ENCODE data around the gene RIPPLY1. TPM values are rescaled to one million over a fixed set of nuclear protein-coding genes. Genes with fewer than 3 reads are reported as not detected.

RIPPLY1 gene
- total and polyA plus RNA-seq, 8 donors: 0.23 TPM; not detected in 7

DNA sequence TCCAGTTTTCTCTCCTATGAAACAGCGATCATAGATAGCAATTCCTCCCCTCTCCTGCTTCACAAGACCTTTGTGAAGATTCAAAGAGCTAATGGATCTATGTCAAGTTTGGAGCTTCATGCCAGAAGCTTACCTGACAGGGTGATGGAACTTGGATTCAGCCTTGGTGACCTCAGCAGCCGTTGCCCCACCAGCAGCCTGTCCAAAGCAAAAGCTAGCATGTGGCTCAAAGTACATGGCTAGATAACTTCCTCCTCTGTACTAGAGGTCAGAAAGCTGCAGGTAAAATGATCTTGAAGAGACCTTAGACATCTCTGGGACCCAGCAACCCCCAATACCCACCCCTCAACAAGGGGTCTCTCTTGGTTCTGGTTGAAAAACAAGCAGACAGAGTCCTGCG is 1.8 kb downstream of the RIPPLY1 start:
- no peak for DNase-seq
- H3K36me3 ChIP-seq: no peaks in the 10 kb centered on the region
- FAIRE-seq: no peak
- 54 to 56% methylated on average over 3 of the region's 3 CpGs for WGBS, 2 donors
- H3K4me1 ChIP-seq: no peaks in the 10 kb centered on the region
- H3K27me3 ChIP-seq: no peaks in the 10 kb centered on the region
- intact Hi-C loops (cut with DNase I): loop anchor here in 1 of 3 donors (5.0 kb wide), 1 partner anchor 51 kb away; no protein-coding TSS in a partner anchor
- H3K4me3 ChIP-seq: no peak overlapping the region
- H3K27ac ChIP-seq: no peak overlapping the region
- H3K9me3 ChIP-seq: no peaks in the 10 kb centered on the region
- TF ChIP-seq CTCF (IDR thresholded peaks at IDR 0.05): no peak
- ATAC-seq: no peak

- Histone ChIP-seq H3K9me3 (no peaks in the 10 kb centered on the region), H3K27ac (no peak overlapping the region), H3K4me1 (no peaks in the 10 kb centered on the region), H3K27me3 (no peaks in the 10 kb centered on the region), H3K4me3 (no peak overlapping the region), H3K36me3 (no peaks in the 10 kb centered on the region)
- peak in 3 of 4 donors; percentile 12 to 55 (median 44) for ATAC-seq
- no peak for TF ChIP-seq CTCF (IDR thresholded peaks at IDR 0.05)
- FAIRE-seq: no peak
- DNase-seq: no peak
- 69 to 74% methylated on average over 1 of the region's 1 CpG for WGBS, 2 donors
- intact Hi-C loops (cut with DNase I): loop anchor here in 2 of 3 donors (5.0 to 10.0 kb wide), 2 partner anchors 52 to 55 kb away; no protein-coding TSS in a partner anchor
Observed at GRCh38 chrX:106899841-106900240, 3.3 kb downstream of the RIPPLY1 start.

DNA sequence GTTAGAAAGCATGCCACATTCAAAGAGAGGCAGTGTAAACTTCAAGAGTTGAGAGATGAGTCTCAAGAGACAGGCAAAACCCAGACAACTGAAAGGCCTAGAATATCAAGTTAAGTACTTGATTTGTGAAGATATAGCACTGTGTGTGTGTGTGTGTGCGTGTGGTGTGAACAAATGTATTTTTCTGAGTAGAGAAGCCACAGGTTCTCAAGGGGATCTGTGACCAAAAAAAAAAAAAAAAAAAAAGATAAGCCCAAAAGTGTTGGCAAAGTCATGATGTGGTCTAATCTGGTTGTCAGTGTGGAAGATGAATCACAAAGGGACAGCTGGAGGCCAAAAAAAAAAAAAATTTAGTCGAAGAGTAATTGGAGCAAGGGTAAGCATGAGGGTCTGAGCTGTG is 3.9 kb downstream of the RIPPLY1 start:
- ATAC-seq: no peak
- H3K9me3 ChIP-seq: no peaks in the 10 kb centered on the region
- H3K36me3 ChIP-seq: no peaks in the 10 kb centered on the region
- H3K4me1 ChIP-seq: no peaks in the 10 kb centered on the region
- no peak overlapping the region for H3K27ac ChIP-seq
- no peak for FAIRE-seq
- H3K4me3 ChIP-seq: no peak overlapping the region
- no peak for DNase-seq
- intact Hi-C loops (cut with DNase I): loop anchor here in 1 of 3 donors (10.0 kb wide), 1 partner anchor 56 kb away; no protein-coding TSS in a partner anchor
- TF ChIP-seq CTCF (IDR thresholded peaks at IDR 0.05): no peak
- H3K27me3 ChIP-seq: no peaks in the 10 kb centered on the region
- 45 to 47% methylated on average over 2 of the region's 2 CpGs for WGBS, 2 donors

DNA sequence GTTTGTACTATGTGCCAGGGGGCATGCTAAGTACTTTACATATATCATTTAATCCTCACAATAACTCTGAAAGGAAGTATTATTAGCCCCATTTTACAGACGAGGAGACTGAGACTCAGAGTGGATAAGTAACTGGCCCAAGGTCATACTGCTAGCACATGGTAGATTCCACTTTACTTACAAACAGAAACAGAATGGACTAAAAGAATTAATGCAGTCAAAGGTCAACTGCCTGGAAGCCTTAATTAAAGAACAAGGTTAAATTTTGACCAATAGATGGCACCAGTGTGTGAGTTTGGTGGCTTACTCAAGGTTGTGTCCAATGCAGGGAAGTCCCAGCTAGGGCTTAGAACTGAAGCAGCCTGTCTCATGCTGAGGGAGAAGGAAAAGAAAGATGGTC is 4.7 kb downstream of the RIPPLY1 start:
- intact Hi-C loops (cut with DNase I): loop anchor here in 1 of 3 donors (10.0 kb wide), 1 partner anchor 56 kb away; no protein-coding TSS in a partner anchor
- FAIRE-seq: no peak
- H3K27me3 ChIP-seq: no peaks in the 10 kb centered on the region
- no peaks in the 10 kb centered on the region for H3K4me1 ChIP-seq
- no peaks in the 10 kb centered on the region for H3K36me3 ChIP-seq
- 4 to 12% methylated on average over 1 of the region's 1 CpG for WGBS, 2 donors
- TF ChIP-seq CTCF (IDR thresholded peaks at IDR 0.05): peak; percentile 11 to 34 (median 24)
- no peaks in the 10 kb centered on the region for H3K9me3 ChIP-seq
- H3K27ac ChIP-seq: no peak overlapping the region
- no peak overlapping the region for H3K4me3 ChIP-seq
- ATAC-seq: peak; percentile 76 to 86 (median 81)
- peak in 1 of 6 donors; percentile 7 for DNase-seq

DNA sequence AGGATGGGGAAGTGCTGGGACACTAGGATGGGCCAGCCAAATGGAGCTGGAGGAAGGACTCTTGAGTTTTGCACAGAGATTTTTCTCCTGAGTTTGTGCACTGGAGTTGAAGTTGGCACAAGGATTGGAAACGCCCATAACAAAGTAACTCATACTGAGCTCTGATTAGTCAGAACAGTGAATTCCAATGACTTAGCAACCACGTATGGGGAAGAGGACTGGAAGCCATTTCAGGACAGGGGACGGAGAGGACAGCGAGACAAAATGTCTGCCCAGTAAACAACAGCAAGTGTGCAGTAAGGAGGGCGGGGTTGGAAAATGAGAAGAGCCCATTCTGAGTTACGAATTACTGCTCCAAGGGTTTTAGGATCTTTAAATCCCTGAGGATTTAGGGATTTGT is 5.9 kb downstream of the RIPPLY1 start:
- ATAC-seq: no peak
- Histone ChIP-seq H3K9me3 (no peaks in the 10 kb centered on the region), H3K27me3 (no peaks in the 10 kb centered on the region), H3K36me3 (no peaks in the 10 kb centered on the region), H3K4me1 (no peaks in the 10 kb centered on the region), H3K4me3 (no peak overlapping the region), H3K27ac (no peak overlapping the region)
- TF ChIP-seq CTCF (IDR thresholded peaks at IDR 0.05): no peak
- DNase-seq: no peak
- WGBS, 2 donors: 71 to 79% methylated on average over 6 of the region's 6 CpGs
- FAIRE-seq: no peak
- intact Hi-C loops (cut with DNase I): loop anchor here in 1 of 3 donors (10.0 kb wide), 1 partner anchor 58 kb away; no protein-coding TSS in a partner anchor
